HG02588 (cell line): Measurements from ENCODE around the gene BRAP.
"Not testable (repeated sequence)": the region's sequence is repeated elsewhere in the genome, so short reads cannot be mapped to it uniquely, and the experiment has no call there.

ENCODE experiments used
- ATAC-seq: cut with Tn5 transposase; IDR thresholded peaks from one replicate; pipeline ENCODE4 v1.9.1; 2021; ENCODE audit warnings: mild to moderate bottlenecking, moderate library complexity; ENCODE audit not compliant: unreplicated experiment

The BRAP gene

GRCh38 chr12:111684485-111685198 lies 1.1 kb downstream of the BRAP start:
- ATAC-seq = not testable (repeated sequence)

- ATAC-seq = no peak
Measured at GRCh38 chr12:111677186-111677585, 8.6 kb downstream of the BRAP start.

GRCh38 chr12:111673503-111673902 lies 12.3 kb downstream of the BRAP start:
- ATAC-seq = no peak

- no peak for ATAC-seq
Measured at GRCh38 chr12:111672822-111673381, 12.9 kb downstream of the BRAP start.

- ATAC-seq = no peak
Measured at GRCh38 chr12:111664961-111665865, 20.5 kb downstream of the BRAP start.

- no peak for ATAC-seq
Measured at GRCh38 chr12:111664499-111664898, 21.3 kb downstream of the BRAP start.

GRCh38 chr12:111656016-111656415 lies 29.7 kb downstream of the BRAP start:
- no peak for ATAC-seq

- no peak for ATAC-seq
Measured at GRCh38 chr12:111655356-111655755, 30.4 kb downstream of the BRAP start.

- ATAC-seq = no peak
Measured at GRCh38 chr12:111653596-111653995, 32.2 kb downstream of the BRAP start.

- ATAC-seq = not testable (repeated sequence)
Measured at GRCh38 chr12:111652530-111652929, 33.2 kb downstream of the BRAP start.

GRCh38 chr12:111650912-111651311 lies 34.8 kb downstream of the BRAP start:
- no peak for ATAC-seq

GRCh38 chr12:111645433-111645832 lies 40.3 kb downstream of the BRAP start:
- ATAC-seq = no peak

GRCh38 chr12:111643427-111643826 lies 42.3 kb downstream of the BRAP start:
- ATAC-seq = no peak

GRCh38 chr12:111642681-111643426 lies 42.9 kb downstream of the BRAP start:
- ATAC-seq = no peak

GRCh38 chr12:111640506-111640905 lies 45.2 kb downstream of the BRAP start:
- no peak for ATAC-seq

GRCh38 chr12:111638556-111638955 lies 47.2 kb downstream of the BRAP start:
- no peak for ATAC-seq

- no peak for ATAC-seq
Measured at GRCh38 chr12:111636209-111636945, 49.4 kb downstream of the BRAP start.

- no peak for ATAC-seq
Measured at GRCh38 chr12:111635524-111635923, 50.2 kb downstream of the BRAP start.

GRCh38 chr12:111628505-111629260 lies 57.1 kb downstream of the BRAP start:
- no peak for ATAC-seq

GRCh38 chr12:111626230-111626629 lies 59.5 kb downstream of the BRAP start:
- no peak for ATAC-seq
